Neuronal stem cell (in vitro differentiated cells): Measurements from ENCODE around the gene B3GNT8.
A peak's percentile ranks its signal among the peaks of the same experiment; 100 is the strongest.

Experiments used
- DNase-seq: peaks from one replicate; pipeline ENCODE4 v3.0.0-alpha.2; 2013; ENCODE audit warnings: low spot score
- H2AFZ ChIP-seq: one replicate; pipeline ENCODE4 v1.6.1; 2013; ENCODE audit warnings: mild to moderate bottlenecking, low read length, inconsistent platforms
- H2AK5ac ChIP-seq: 2 replicates; pipeline ENCODE4 v1.6.1; 2013; ENCODE audit warnings: low read depth, mild to moderate bottlenecking, inconsistent platforms, low read length, moderate library complexity, mixed read lengths
- H2BK120ac ChIP-seq: 2 replicates; pipeline ENCODE4 v1.6.1; 2013; ENCODE audit warnings: low read depth, mild to moderate bottlenecking, inconsistent platforms, low read length, moderate library complexity, mixed read lengths
- H2BK12ac ChIP-seq: one replicate; pipeline ENCODE4 v1.6.1; 2013; ENCODE audit warnings: low read length, inconsistent platforms
- H2BK15ac ChIP-seq: 2 replicates; pipeline ENCODE4 v1.6.1; 2013; ENCODE audit warnings: mild to moderate bottlenecking, low read length, inconsistent platforms, mixed read lengths
- H2BK5ac ChIP-seq: one replicate; pipeline ENCODE4 v1.6.1; 2013; ENCODE audit warnings: inconsistent platforms, mild to moderate bottlenecking, low read length, moderate library complexity
- H3K14ac ChIP-seq: one replicate; pipeline ENCODE4 v1.6.1; 2013; ENCODE audit warnings: low read length, inconsistent platforms
- H3K18ac ChIP-seq: 2 replicates; pipeline ENCODE4 v1.6.1; 2013; ENCODE audit warnings: low read length, inconsistent platforms
- H3K23ac ChIP-seq: 2 replicates; pipeline ENCODE4 v1.6.1; 2013; ENCODE audit warnings: low read depth, mild to moderate bottlenecking, mixed read lengths, low read length, inconsistent platforms; ENCODE audit not compliant: poor library complexity
- H3K27ac ChIP-seq: replicated peaks from 3 replicates; pipeline ENCODE4 v1.5.1; 2013; ENCODE audit warnings: low read length, inconsistent platforms
- H3K27me3 ChIP-seq, 3 experiments: 2 replicates each; pipeline ENCODE4 v1.6.1; 2013; ENCODE audit warnings: low read length in 3 of 3, mild to moderate bottlenecking in 2 of 3, inconsistent platforms in 1 of 3, low read depth in 1 of 3, mixed read lengths in 1 of 3, moderate library complexity in 1 of 3; ENCODE audit not compliant: control insufficient read depth in 3 of 3, insufficient read depth in 3 of 3
- H3K36me3 ChIP-seq, 2 donors: replicated peaks in 1 of 2; 2 replicates each; pipeline ENCODE4 v1.6.1; 2013; ENCODE audit warnings: low read length in 2 of 2; ENCODE audit not compliant: control insufficient read depth in 2 of 2, insufficient read depth in 2 of 2
- H3K4ac ChIP-seq: 2 replicates; pipeline ENCODE4 v1.6.1; 2013; ENCODE audit warnings: inconsistent platforms, mild to moderate bottlenecking, low read length, moderate library complexity
- H3K4me1 ChIP-seq, 2 donors: 1 replicate in 1 of 2; 2 replicates in 1 of 2; pipeline ENCODE4 v1.6.1; 2013; ENCODE audit warnings: low read length in 2 of 2, low read depth in 1 of 2; ENCODE audit not compliant: control insufficient read depth in 2 of 2, insufficient read depth in 1 of 2
- H3K4me2 ChIP-seq: one replicate; pipeline ENCODE4 v1.6.1; 2013; ENCODE audit warnings: mild to moderate bottlenecking, low read length, inconsistent platforms; ENCODE audit not compliant: insufficient read depth, poor library complexity, severe bottlenecking
- H3K4me3 ChIP-seq, 2 donors: 2 replicates each; pipeline ENCODE4 v1.5.1; 2013; ENCODE audit warnings: low read length in 2 of 2, mild to moderate bottlenecking in 2 of 2, inconsistent platforms in 1 of 2, moderate library complexity in 1 of 2
- H3K79me1 ChIP-seq: one replicate; pipeline ENCODE4 v1.6.1; 2013; ENCODE audit warnings: low read depth, mild to moderate bottlenecking, inconsistent platforms, low read length, moderate library complexity
- H3K9ac ChIP-seq: one replicate; pipeline ENCODE4 v1.6.1; 2013; ENCODE audit warnings: mild to moderate bottlenecking, low read depth, low read length, inconsistent platforms; ENCODE audit not compliant: poor library complexity
- H3K9me3 ChIP-seq, 2 donors: replicated peaks in 1 of 2; 2 replicates each; pipeline versions ENCODE3 to v1.6.1; 2013; ENCODE audit warnings: low read length in 2 of 2, mild to moderate bottlenecking in 2 of 2, inconsistent platforms in 1 of 2, low read depth in 1 of 2, mixed read lengths in 1 of 2, moderate library complexity in 1 of 2; ENCODE audit not compliant: control insufficient read depth in 2 of 2, insufficient read depth in 1 of 2
- H4K8ac ChIP-seq: one replicate; pipeline ENCODE4 v1.6.1; 2013; ENCODE audit warnings: low read depth, mild to moderate bottlenecking, inconsistent platforms, low read length, moderate library complexity
- H4K91ac ChIP-seq: one replicate; pipeline ENCODE4 v1.6.1; 2013; ENCODE audit warnings: low read length, low read depth, mild to moderate bottlenecking, inconsistent platforms; ENCODE audit not compliant: poor library complexity
- WGBS, 2 donors: extraction: QIAGEN DNeasy Blood & Tissue Kit; methylation state at CpG; one replicate each; pipeline ENCODE4 v1.1.7; 2013; ENCODE audit warnings: missing lambda C conversion rate in 2 of 2, mixed read lengths in 1 of 2; ENCODE audit not compliant: insufficient read length in 2 of 2, insufficient replicate concordance in 1 of 2; ENCODE audit errors: extremely low coverage in 2 of 2; 5-methylcytosine and 5-hydroxymethylcytosine counted together

The B3GNT8 gene

DNA sequence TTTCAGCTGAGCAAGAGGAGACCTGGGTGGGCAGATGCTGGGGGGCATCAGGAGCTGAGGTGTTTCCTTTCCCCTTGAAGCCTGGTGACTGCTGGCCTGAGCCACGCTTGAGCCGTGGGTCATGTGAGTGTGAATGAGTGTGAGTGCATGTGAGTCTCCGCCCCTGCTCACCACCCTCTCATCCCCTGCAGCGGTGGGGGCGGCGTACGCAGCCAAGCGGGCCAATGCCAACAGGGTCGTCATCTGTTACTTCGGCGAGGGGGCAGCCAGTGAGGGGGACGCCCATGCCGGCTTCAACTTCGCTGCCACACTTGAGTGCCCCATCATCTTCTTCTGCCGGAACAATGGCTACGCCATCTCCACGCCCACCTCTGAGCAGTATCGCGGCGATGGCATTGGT is 5.2 kb downstream of the B3GNT8 start:
- peaks cover 0 to 2% of the 10 kb centered on the region in 2 donors for H3K9me3 ChIP-seq
- H3K36me3 ChIP-seq, result peaks cover 29 to 55% of the 10 kb centered on the region in 2 donors
- H3K9ac ChIP-seq, result no peak overlapping the region
- no peak overlapping the region for H2AFZ ChIP-seq
- no peak overlapping the region for H2BK12ac ChIP-seq
- no peak overlapping the region for H2BK15ac ChIP-seq
- H2BK5ac ChIP-seq, result no peak overlapping the region
- no peak overlapping the region for H4K8ac ChIP-seq
- no peak overlapping the region for H2AK5ac ChIP-seq
- WGBS, 2 donors, result no CpG with 5 or more reads among the region's 20 CpGs
- H3K14ac ChIP-seq, result no peak overlapping the region
- H2BK120ac ChIP-seq, result no peak overlapping the region
- H3K4me3 ChIP-seq, result no peak overlapping the region
- H4K91ac ChIP-seq, result no peak overlapping the region
- peaks cover 2 to 6% of the 10 kb centered on the region in 2 donors for H3K4me1 ChIP-seq
- no peak overlapping the region for H3K4me2 ChIP-seq
- H3K79me1 ChIP-seq, result peaks cover 5% of the 10 kb centered on the region
- no peak for DNase-seq
- H3K18ac ChIP-seq, result no peak overlapping the region
- H3K4ac ChIP-seq, result no peak overlapping the region
- H3K27ac ChIP-seq, result no peak overlapping the region
- peak overlapping the region; percentile 17 for H3K23ac ChIP-seq
- H3K27me3 ChIP-seq, result no peaks in the 10 kb centered on the region

DNA sequence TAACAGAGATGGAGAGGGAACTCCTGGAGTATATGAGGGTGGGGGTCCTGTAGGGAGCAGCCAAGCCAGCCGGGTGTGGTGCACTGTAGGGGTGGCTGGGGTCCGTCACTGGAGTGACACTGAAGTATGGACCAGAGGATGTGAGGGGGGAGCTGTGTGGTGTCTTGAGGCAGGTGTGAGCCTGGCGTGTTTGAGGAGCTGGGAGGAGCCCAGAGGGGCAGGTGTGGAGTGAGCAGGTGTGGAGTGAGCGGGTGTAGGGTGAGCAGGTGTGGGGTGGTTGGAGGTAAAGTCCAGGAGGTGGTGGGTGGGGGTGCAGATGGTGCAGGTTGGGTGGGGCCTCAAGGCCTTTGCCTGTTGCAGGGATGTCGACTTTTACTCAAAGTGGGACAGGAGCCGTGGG is 5.9 kb downstream of the B3GNT8 start:
- no peak overlapping the region for H4K8ac ChIP-seq
- no peak overlapping the region for H3K4me3 ChIP-seq
- H3K4me2 ChIP-seq, result no peak overlapping the region
- H3K4me1 ChIP-seq, result no peaks in the 10 kb centered on the region
- H3K36me3 ChIP-seq, result peaks cover 29 to 59% of the 10 kb centered on the region in 2 donors
- WGBS, 2 donors, result no CpG with 5 or more reads among the region's 6 CpGs
- H2BK15ac ChIP-seq, result no peak overlapping the region
- H4K91ac ChIP-seq, result no peak overlapping the region
- no peak overlapping the region for H2BK120ac ChIP-seq
- no peak overlapping the region for H2BK5ac ChIP-seq
- peaks cover 0 to 2% of the 10 kb centered on the region in 2 donors for H3K9me3 ChIP-seq
- no peak overlapping the region for H2AFZ ChIP-seq
- no peak overlapping the region for H3K9ac ChIP-seq
- H3K23ac ChIP-seq, result no peak overlapping the region
- no peak overlapping the region for H3K27ac ChIP-seq
- H3K14ac ChIP-seq, result no peak overlapping the region
- H3K4ac ChIP-seq, result no peak overlapping the region
- peaks cover 5% of the 10 kb centered on the region for H3K79me1 ChIP-seq
- no peak overlapping the region for H2BK12ac ChIP-seq
- no peak for DNase-seq
- H2AK5ac ChIP-seq, result no peak overlapping the region
- no peak overlapping the region for H3K18ac ChIP-seq
- no peaks in the 10 kb centered on the region for H3K27me3 ChIP-seq

DNA sequence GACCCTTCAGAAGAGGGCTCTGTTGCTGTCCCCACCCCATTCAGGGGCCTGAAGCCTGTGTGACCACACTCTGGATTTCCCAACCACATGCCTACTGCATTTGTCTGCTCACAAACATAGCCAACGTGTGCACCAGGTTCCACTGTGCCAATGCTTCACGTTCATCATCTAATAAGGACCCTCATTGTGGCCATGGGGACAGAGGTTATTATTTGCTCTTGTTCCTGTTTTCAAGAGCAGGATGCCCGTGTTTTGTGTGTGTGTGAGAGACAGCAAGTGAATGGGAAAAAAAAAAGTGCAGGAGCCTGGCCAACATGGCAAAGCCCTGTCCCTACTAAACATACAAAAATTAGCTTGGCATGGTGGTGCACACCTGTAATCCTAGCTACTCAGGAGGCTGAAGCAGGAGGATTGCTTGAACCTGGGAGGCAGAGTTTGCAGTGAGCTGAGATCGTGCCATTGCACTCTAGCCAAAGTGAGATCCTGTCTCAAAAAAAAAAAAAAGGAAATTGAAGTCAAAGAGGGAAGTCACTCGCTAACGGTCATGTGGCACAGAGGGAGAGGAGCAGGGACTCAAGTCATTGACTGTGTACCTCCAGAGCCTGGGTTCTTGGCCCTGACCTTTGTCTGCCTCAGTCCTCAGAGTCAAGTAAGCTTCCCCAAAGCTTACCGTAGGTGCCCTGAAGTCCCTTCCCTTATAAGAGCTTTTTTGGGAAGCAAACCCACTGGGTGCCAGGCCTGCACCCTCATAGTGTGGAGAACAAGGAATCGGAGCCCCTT is 6.9 kb downstream of the B3GNT8 start:
- Histone ChIP-seq H3K4me1 (no peaks in the 10 kb centered on the region), H3K4ac (no peak overlapping the region), H3K23ac (no peak overlapping the region), H3K18ac (no peak overlapping the region), H4K91ac (no peak overlapping the region), H3K36me3 (peaks cover 27 to 59% of the 10 kb centered on the region in 2 donors), H3K4me3 (no peak overlapping the region), H3K79me1 (peaks cover 5% of the 10 kb centered on the region), H3K27me3 (no peaks in the 10 kb centered on the region), H3K27ac (no peak overlapping the region), H4K8ac (no peak overlapping the region), H3K14ac (peak overlapping the region; percentile 12), H2AFZ (no peak overlapping the region), H2BK15ac (no peak overlapping the region), H2AK5ac (no peak overlapping the region), H2BK5ac (no peak overlapping the region), H2BK12ac (no peak overlapping the region), H2BK120ac (no peak overlapping the region), H3K9ac (no peak overlapping the region), H3K9me3 (peaks cover 0 to 2% of the 10 kb centered on the region in 2 donors), H3K4me2 (no peak overlapping the region)
- WGBS, 2 donors, result no CpG with 5 or more reads among the region's 8 CpGs
- DNase-seq, result no peak

DNA sequence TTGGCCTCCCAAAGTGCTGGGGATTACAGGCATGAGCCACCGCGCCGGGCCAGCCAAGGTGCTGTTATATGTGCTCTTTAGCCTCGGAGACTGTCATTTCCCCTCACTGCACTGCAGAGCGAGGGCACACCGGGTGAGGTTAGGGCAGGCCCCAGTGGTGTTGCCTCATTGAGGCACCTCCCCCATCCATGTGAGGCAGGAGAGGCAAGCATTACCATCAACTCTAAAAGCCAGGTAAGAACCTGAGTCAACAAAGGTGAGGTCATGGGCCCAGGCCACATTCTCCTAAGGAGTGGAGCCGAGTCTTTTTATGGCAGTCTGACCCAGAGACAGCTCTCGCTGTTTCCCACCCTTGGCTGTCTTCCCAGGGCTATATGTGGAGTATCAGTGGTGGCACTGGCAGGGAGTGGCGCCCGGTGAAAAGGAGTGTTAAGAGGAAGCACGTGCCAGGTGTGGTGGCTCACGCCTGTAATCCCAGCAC is 10.9 kb downstream of the B3GNT8 start:
- H2BK12ac ChIP-seq, result no peak overlapping the region
- no peak overlapping the region for H4K8ac ChIP-seq
- WGBS, 2 donors, result no CpG with 5 or more reads among the region's 12 CpGs
- H3K14ac ChIP-seq, result no peak overlapping the region
- H3K9me3 ChIP-seq, result peaks cover 0 to 2% of the 10 kb centered on the region in 2 donors
- H3K36me3 ChIP-seq, result peaks cover 31 to 56% of the 10 kb centered on the region in 2 donors
- no peak overlapping the region for H2BK15ac ChIP-seq
- H3K18ac ChIP-seq, result no peak overlapping the region
- DNase-seq, result no peak
- no peak overlapping the region for H3K9ac ChIP-seq
- no peak overlapping the region for H3K4me2 ChIP-seq
- peaks cover 1% of the 10 kb centered on the region for H3K79me1 ChIP-seq
- H2AK5ac ChIP-seq, result no peak overlapping the region
- H3K4me1 ChIP-seq, result no peaks in the 10 kb centered on the region
- H2BK120ac ChIP-seq, result no peak overlapping the region
- no peak overlapping the region for H3K23ac ChIP-seq
- H3K27ac ChIP-seq, result no peak overlapping the region
- no peak overlapping the region for H2AFZ ChIP-seq
- no peak overlapping the region for H2BK5ac ChIP-seq
- H3K4me3 ChIP-seq, result no peak overlapping the region
- H4K91ac ChIP-seq, result no peak overlapping the region
- H3K27me3 ChIP-seq, result no peaks in the 10 kb centered on the region
- H3K4ac ChIP-seq, result no peak overlapping the region
